Esophagus muscularis mucosa (tissue), 4 donors: ENCODE measurements around the gene MED13L. TPM values are rescaled to one million over a fixed set of nuclear protein-coding genes. Genes with fewer than 3 reads are reported as not detected.

ENCODE experiments used
- DNase-seq: peaks from one replicate; pipeline ENCODE4 v3.0.0-alpha.2; 2017; ENCODE audit errors: extremely low spot score
- H3K27ac ChIP-seq, 4 donors: fragments of 200-600 bp; sonication (generic); replicated peaks in 1 of 4; 1 replicate in 3 of 4; 2 replicates in 1 of 4; pipeline ENCODE4 v1.5.1; 2016 to 2019; ENCODE audit warnings: mild to moderate bottlenecking in 1 of 4
- H3K27me3 ChIP-seq, 4 donors: fragments of 200-600 bp; sonication (generic); one replicate each; pipeline versions ENCODE4 v1.5.1 to v1.6.0; 2016 to 2019
- H3K36me3 ChIP-seq, 4 donors: fragments of 200-600 bp; sonication (generic); one replicate each; pipeline ENCODE4 v1.5.1; 2016 to 2019
- H3K4me1 ChIP-seq, 4 donors: fragments of 200-600 bp; sonication (generic); one replicate each; pipeline ENCODE4 v1.5.1; 2016 to 2019
- H3K4me3 ChIP-seq, 4 donors: fragments of 200-600 bp; sonication (generic); 1 replicate in 2 of 4; 2 replicates in 2 of 4; pipeline ENCODE4 v1.5.1; 2016 to 2019; ENCODE audit warnings: mild to moderate bottlenecking in 4 of 4, moderate library complexity in 1 of 4
- H3K9me3 ChIP-seq, 4 donors: fragments of 200-600 bp; sonication (generic); 1 replicate in 3 of 4; 2 replicates in 1 of 4; pipeline ENCODE4 v1.5.1; 2016 to 2019
- CTCF ChIP-seq, 3 experiments: fragments of 200-600 bp in 2 of 3; fragments of 450-650 bp in 1 of 3; sonication (generic) in 2 of 3; IDR thresholded peaks; one replicate each; pipeline ENCODE4 v1.5.1; 2017 to 2019; ENCODE audit warnings: antibody characterized with exemption in 3 of 3, mild to moderate bottlenecking in 2 of 3, moderate library complexity in 1 of 3
- EP300 ChIP-seq: sonication (generic); formaldehyde crosslinking; IDR thresholded peaks from one replicate; pipeline ENCODE4 v1.6.1; 2017; ENCODE audit warnings: antibody characterized with exemption
- POLR2A ChIP-seq: fragments of 450-650 bp; IDR thresholded peaks from one replicate; pipeline ENCODE4 v1.6.1; 2017; ENCODE audit warnings: antibody characterized with exemption, moderate library complexity, mild to moderate bottlenecking, low read depth
- POLR2AphosphoS5 ChIP-seq, 2 donors: sonication (generic); formaldehyde crosslinking; IDR thresholded peaks; one replicate each; pipeline ENCODE4 v1.6.1; 2017; ENCODE audit warnings: antibody characterized with exemption in 2 of 2
- WGBS: methylation state at CpG from one replicate; pipeline ENCODE4 v1.1.5; 2018; 5-methylcytosine and 5-hydroxymethylcytosine counted together
- intact Hi-C: fragments of 100-400 bp; cut with DNase I; formaldehyde crosslinking; loops from one replicate; pipeline ENCODE4 v1.15.1; 2023
- total RNA-seq, 4 donors: library from RNA; depleted of rRNA; stranded (reverse); fragments of >200 nt; gene quantifications; one replicate each; pipeline versions ENCODE4 v1.1.0 to v1.2.1, GENCODE V29; 2016

The MED13L gene
- total RNA-seq, 4 donors from 2014 or later, result 141 to 350 (median 175) TPM

DNA sequence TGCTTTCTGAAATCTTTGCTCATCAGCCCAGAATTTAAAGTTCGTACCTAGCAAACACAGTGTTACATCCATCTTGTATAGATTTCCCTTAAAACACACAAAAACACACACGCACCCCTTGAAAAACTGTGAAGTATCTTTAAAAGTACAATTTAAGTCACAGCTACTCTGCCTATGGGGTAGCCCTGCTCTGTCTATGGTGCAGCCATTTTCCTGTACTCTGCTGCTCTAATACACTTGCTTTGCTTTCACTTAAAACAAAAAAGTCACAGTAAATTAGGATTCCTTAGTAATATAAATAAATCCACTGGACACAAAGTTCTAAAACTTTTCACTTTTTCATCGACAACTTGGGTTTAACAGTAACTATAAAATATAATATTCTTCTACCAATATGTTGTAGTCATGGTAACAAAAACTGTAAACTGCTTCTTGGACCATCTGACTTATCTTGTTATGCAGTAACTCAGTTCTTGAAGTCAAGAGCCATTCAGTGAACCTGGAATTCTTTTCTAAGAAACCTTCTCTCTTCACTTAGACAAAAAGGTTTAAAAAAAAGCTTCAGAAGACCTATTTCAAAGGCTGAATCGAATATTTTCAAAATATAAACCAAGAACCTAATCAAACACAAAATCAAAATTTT lies 63.5 kb downstream of the MED13L start:
- Histone ChIP-seq H3K4me1 (peaks cover 40 to 99% (median 94%) of the 10 kb centered on the region in 4 donors), H3K27ac (no peak overlapping the region), H3K4me3 (no peak overlapping the region), H3K9me3 (no peaks in the 10 kb centered on the region), H3K36me3 (no peaks in the 10 kb centered on the region), H3K27me3 (no peaks in the 10 kb centered on the region)
- intact Hi-C loops, result no loop called here
- WGBS, result 81% methylated on average over 4 of the region's 4 CpGs
- TF ChIP-seq POLR2AphosphoS5 (IDR thresholded peaks at IDR 0.05), result no peak
- DNase-seq, result no peak

- Histone ChIP-seq H3K36me3 (no peaks in the 10 kb centered on the region), H3K27ac (no peak overlapping the region), H3K9me3 (no peaks in the 10 kb centered on the region), H3K27me3 (no peaks in the 10 kb centered on the region), H3K4me3 (no peak overlapping the region), H3K4me1 (peaks cover 32 to 97% (median 86%) of the 10 kb centered on the region in 4 donors)
- no peak for DNase-seq
- 79% methylated on average over 4 of the region's 4 CpGs for WGBS
- intact Hi-C loops, result no loop called here
- TF ChIP-seq POLR2A, result no peak
- TF ChIP-seq POLR2AphosphoS5 (IDR thresholded peaks at IDR 0.05), result no peak
- no peak for TF ChIP-seq EP300
- TF ChIP-seq CTCF (IDR thresholded peaks at IDR 0.05), result no peak
Measured at GRCh38 chr12:116213014-116213413, 64.5 kb downstream of the MED13L start.

DNA sequence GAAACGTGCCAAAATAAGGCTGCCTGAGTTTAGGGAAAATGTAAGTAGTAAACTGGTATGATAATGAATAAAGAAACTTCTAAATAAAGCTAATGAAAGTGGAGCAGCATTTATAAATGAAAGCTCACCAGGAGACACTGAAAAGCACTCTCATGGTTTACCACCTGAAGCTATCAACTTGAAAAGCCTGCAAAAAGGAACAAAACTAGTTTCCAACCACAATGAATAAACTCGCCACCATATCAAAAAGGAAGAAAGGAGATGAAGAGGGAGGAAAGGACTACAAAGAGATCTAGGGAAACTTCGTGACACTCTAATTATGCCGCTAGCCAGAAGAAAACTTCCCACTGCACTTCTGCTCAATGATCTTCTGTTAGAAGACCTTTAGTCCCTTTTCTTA lies 66.7 kb downstream of the MED13L start:
- Histone ChIP-seq H3K9me3 (no peaks in the 10 kb centered on the region), H3K4me3 (no peak overlapping the region), H3K36me3 (no peaks in the 10 kb centered on the region), H3K4me1 (peaks cover 18 to 85% (median 70%) of the 10 kb centered on the region in 4 donors), H3K27ac (no peak overlapping the region), H3K27me3 (no peaks in the 10 kb centered on the region)
- intact Hi-C loops, result no loop called here
- WGBS, result 87% methylated on average over 4 of the region's 4 CpGs
- no peak for DNase-seq
- TF ChIP-seq CTCF (IDR thresholded peaks at IDR 0.05), result no peak
- no peak for TF ChIP-seq POLR2AphosphoS5 (IDR thresholded peaks at IDR 0.05)
- no peak for TF ChIP-seq POLR2A
- TF ChIP-seq EP300, result no peak

DNA sequence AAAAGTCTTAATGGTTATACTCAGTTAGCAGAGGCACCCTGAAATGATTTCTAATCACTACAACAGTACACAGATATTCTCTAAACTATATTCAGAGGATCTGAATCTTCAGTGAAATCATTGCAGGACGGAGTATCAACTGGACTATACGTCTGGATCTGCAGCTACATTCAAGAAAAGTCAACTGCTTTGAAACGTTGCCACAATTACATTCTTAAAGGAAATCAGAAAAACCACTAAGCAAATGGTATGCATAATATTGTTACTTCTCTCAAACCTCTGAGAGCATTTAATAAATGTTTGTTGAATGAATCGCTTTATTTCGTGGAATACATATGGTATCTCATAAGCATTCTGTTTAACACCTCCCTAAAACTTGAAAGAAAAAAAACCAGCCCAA lies 67.4 kb downstream of the MED13L start:
- no peaks in the 10 kb centered on the region for H3K9me3 ChIP-seq
- WGBS, result 74% methylated on average over 5 of the region's 5 CpGs
- TF ChIP-seq CTCF (IDR thresholded peaks at IDR 0.05) (no peak), POLR2AphosphoS5 (IDR thresholded peaks at IDR 0.05) (no peak), POLR2A (no peak), EP300 (no peak)
- H3K36me3 ChIP-seq, result no peaks in the 10 kb centered on the region
- intact Hi-C loops, result no loop called here
- peaks cover 18 to 85% (median 68%) of the 10 kb centered on the region in 4 donors for H3K4me1 ChIP-seq
- no peaks in the 10 kb centered on the region for H3K27me3 ChIP-seq
- no peak for DNase-seq
- no peak overlapping the region for H3K27ac ChIP-seq
- no peak overlapping the region for H3K4me3 ChIP-seq

- intact Hi-C loops, result no loop called here
- Histone ChIP-seq H3K4me3 (no peak overlapping the region), H3K27ac (no peak overlapping the region), H3K9me3 (no peaks in the 10 kb centered on the region), H3K4me1 (peaks cover 23 to 85% (median 69%) of the 10 kb centered on the region in 4 donors), H3K27me3 (no peaks in the 10 kb centered on the region), H3K36me3 (no peaks in the 10 kb centered on the region)
- no peak for DNase-seq
- WGBS, result 88% methylated on average over 2 of the region's 2 CpGs
- TF ChIP-seq POLR2A (no peak), EP300 (no peak), CTCF (IDR thresholded peaks at IDR 0.05) (no peak), POLR2AphosphoS5 (IDR thresholded peaks at IDR 0.05) (no peak)
Measured at GRCh38 chr12:116209503-116209902, 68.0 kb downstream of the MED13L start.
